Natural killer cell (primary cell): ENCODE data around the gene ST6GALNAC1. TPM values are rescaled to one million over a fixed set of nuclear protein-coding genes. Genes with fewer than 3 reads are reported as not detected.
"Not testable (repeated sequence)": the region's sequence is repeated elsewhere in the genome, so short reads cannot be mapped to it uniquely, and the experiment has no call there.

Experiments used
- ATAC-seq, 3 donors: fragments of 150-1000 bp in 2 of 3; fragments of 200-7000 bp in 1 of 3; cut with Tn5 transposase; 1 replicate in 1 of 3; 2 replicates in 2 of 3; pipeline ENCODE4 v1.10.0; 2021; ENCODE audit warnings: mild to moderate bottlenecking in 2 of 3, moderate library complexity in 2 of 3
- DNase-seq, 2 donors: peaks; one replicate each; pipeline versions ENCODE4 v3.0.0 to v3.0.0-alpha.2; 2013 to 2021; ENCODE audit warnings: mixed read lengths in 1 of 2
- H3K27ac ChIP-seq: one replicate; pipeline ENCODE4 v1.5.1; 2013; ENCODE audit warnings: mild to moderate bottlenecking, low read length
- H3K27me3 ChIP-seq: one replicate; pipeline ENCODE4 v1.6.1; 2013; ENCODE audit warnings: low read length; ENCODE audit not compliant: control insufficient read depth, insufficient read depth
- H3K36me3 ChIP-seq: one replicate; pipeline ENCODE4 v1.6.1; 2013; ENCODE audit warnings: low read length; ENCODE audit not compliant: control insufficient read depth, insufficient read depth
- H3K4me1 ChIP-seq: one replicate; pipeline ENCODE4 v1.6.1; 2013; ENCODE audit warnings: low read length; ENCODE audit not compliant: control insufficient read depth, insufficient read depth
- H3K4me3 ChIP-seq: one replicate; pipeline ENCODE4 v1.5.1; 2013; ENCODE audit warnings: low read length
- H3K9me3 ChIP-seq: one replicate; pipeline ENCODE4 v1.6.1; 2013; ENCODE audit warnings: low read length; ENCODE audit not compliant: control insufficient read depth, insufficient read depth
- H3K27ac Mint-ChIP-seq, 2 donors: one replicate each; pipeline ENCODE4 v1.8.0; 2022; ENCODE audit warnings: mild to moderate bottlenecking in 2 of 2, mixed read lengths in 2 of 2, moderate library complexity in 1 of 2
- H3K27me3 Mint-ChIP-seq, 2 donors: one replicate each; pipeline ENCODE4 v1.8.0; 2022; ENCODE audit warnings: low read depth in 2 of 2, mixed read lengths in 2 of 2
- H3K36me3 Mint-ChIP-seq: one replicate; pipeline ENCODE4 v1.8.0; 2022; ENCODE audit warnings: mixed read lengths
- H3K4me1 Mint-ChIP-seq, 2 donors: one replicate each; pipeline ENCODE4 v1.8.0; 2022; ENCODE audit warnings: mixed read lengths in 2 of 2
- H3K4me3 Mint-ChIP-seq: one replicate; pipeline ENCODE4 v1.8.0; 2022; ENCODE audit warnings: mild to moderate bottlenecking, moderate library complexity, mixed read lengths
- H3K9me3 Mint-ChIP-seq, 2 donors: one replicate each; pipeline ENCODE4 v1.8.0; 2022; ENCODE audit warnings: mixed read lengths in 2 of 2
- CTCF ChIP-seq: fragments of 200-600 bp; IDR thresholded peaks from one replicate; pipeline ENCODE4 v1.8.0; 2022; ENCODE audit warnings: antibody characterized with exemption
- WGBS: methylation state at CpG from one replicate; pipeline ENCODE4 v1.1.7; 2013; ENCODE audit warnings: missing lambda C conversion rate; ENCODE audit not compliant: insufficient coverage; 5-methylcytosine and 5-hydroxymethylcytosine counted together
- intact Hi-C: fragments of 100-400 bp; cut with micrococcal nuclease; formaldehyde crosslinking; loops from one replicate; pipeline ENCODE4 v1.14.2; 2022
- total RNA-seq, 4 donors: library from RNA; stranded (reverse); fragments of 120-200 nt in 1 of 4; gene quantifications; one replicate each; pipeline versions ENCODE4 v1.2.3 to v1.2.4, GENCODE V29; 2013 to 2022

The ST6GALNAC1 gene
- total RNA-seq, 3 donors from 2014 or later (not counting 1 experiment from before 2014, with no cell fraction given) = 1.0 TPM; not detected in 2

- no peak for ATAC-seq
- Histone ChIP-seq H3K36me3 (no peaks in the 10 kb centered on the region), H3K4me1 (peaks cover 11% of the 10 kb centered on the region), H3K9me3 (no peaks in the 10 kb centered on the region), H3K27me3 (no peaks in the 10 kb centered on the region), H3K27ac (no peak overlapping the region), H3K4me3 (no peak overlapping the region)
- no peaks in the 10 kb centered on the region for H3K9me3 Mint-ChIP-seq
- no peak overlapping the region for H3K27ac Mint-ChIP-seq
- 90% methylated on average over 4 of the region's 4 CpGs for WGBS
- peaks cover 5 to 17% of the 10 kb centered on the region in 2 donors for H3K4me1 Mint-ChIP-seq
- H3K36me3 Mint-ChIP-seq = no peaks in the 10 kb centered on the region
- no peak for TF ChIP-seq CTCF
- no peaks in the 10 kb centered on the region for H3K27me3 Mint-ChIP-seq
- intact Hi-C loops = no loop called here
- no peak overlapping the region for H3K4me3 Mint-ChIP-seq
- no peak for DNase-seq
Measured at GRCh38 chr17:76611758-76612157, 31.8 kb downstream of the ST6GALNAC1 start.

DNA sequence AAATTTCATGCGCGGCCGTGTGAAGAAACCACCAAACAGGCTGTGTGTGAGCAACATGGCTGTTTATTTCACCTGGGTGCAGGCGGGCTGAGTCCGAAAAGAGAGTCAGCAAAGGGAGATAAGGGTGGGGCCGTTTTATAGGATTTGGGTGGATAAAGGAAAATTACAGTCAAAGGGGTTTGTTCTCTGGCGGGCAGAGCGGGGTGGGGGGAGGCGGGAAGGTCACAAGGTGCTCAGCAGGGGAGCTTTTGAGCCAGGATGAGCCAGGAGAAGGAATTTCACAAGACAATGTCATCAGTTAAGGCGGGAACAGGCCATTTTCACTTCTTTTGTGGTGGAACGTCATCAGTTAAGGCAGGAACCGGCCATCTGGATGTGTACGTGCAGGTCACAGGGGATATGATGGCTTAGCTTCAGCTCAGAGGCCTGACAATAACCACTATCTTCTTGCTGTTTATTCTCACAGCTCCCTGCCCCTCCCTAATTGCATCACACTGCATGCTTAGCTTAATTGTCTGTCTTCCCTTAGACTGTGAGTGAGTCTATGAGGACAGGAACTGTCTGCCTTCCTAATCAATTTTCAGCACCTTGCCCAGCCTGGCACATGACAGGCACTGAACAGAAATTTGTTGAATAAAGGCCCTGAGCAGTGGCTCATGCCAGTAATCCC is 32.3 kb downstream of the ST6GALNAC1 start:
- H3K36me3 ChIP-seq, H3K27ac Mint-ChIP-seq, ATAC-seq, H3K9me3 Mint-ChIP-seq, H3K36me3 Mint-ChIP-seq, H3K27me3 ChIP-seq, H3K9me3 ChIP-seq, H3K4me3 ChIP-seq, intact Hi-C loops, H3K27ac ChIP-seq, H3K27me3 Mint-ChIP-seq, H3K4me3 Mint-ChIP-seq, DNase-seq: not testable (repeated sequence)
- H3K4me1 Mint-ChIP-seq = peaks cover 5 to 17% of the 10 kb centered on the region in 2 donors
- H3K4me1 ChIP-seq = peaks cover 11% of the 10 kb centered on the region
- 82% methylated on average over 9 of the region's 13 CpGs for WGBS

GRCh38 chr17:76606685-76607084 is 36.9 kb downstream of the ST6GALNAC1 start:
- not testable (repeated sequence) for H3K36me3 ChIP-seq, H3K4me3 Mint-ChIP-seq
- WGBS = 100% methylated on average over 1 of the region's 1 CpG

DNA sequence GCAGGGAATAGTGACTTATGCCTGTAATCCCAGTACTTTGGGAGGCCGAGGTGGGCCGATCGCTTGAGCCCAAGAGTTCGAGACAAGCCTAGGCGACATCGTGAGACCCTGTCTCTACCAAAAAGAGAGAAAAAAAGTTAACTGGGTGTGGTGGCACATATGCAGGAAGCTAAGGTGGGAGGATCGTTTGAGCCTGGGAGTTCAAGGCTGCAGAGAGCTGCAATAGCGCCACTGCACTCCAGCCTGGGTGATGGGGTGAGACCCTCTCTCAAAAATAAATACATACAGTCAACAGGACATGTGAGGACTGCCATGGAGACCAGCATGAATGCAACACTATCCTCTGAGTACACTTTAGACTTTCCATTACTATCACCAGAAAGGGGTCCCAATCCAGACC is 42.5 kb downstream of the ST6GALNAC1 start:
- H3K27ac ChIP-seq = no peak overlapping the region
- peaks cover 13 to 15% of the 10 kb centered on the region in 2 donors for H3K27me3 Mint-ChIP-seq
- H3K4me3 Mint-ChIP-seq = no peak overlapping the region
- WGBS = 85% methylated on average over 8 of the region's 8 CpGs
- H3K4me3 ChIP-seq = no peak overlapping the region
- ATAC-seq (no peak), DNase-seq (no peak)
- H3K27ac Mint-ChIP-seq = no peak overlapping the region
- intact Hi-C loops = no loop called here
- no peaks in the 10 kb centered on the region for H3K36me3 Mint-ChIP-seq
- H3K27me3 ChIP-seq = peaks cover 2% of the 10 kb centered on the region
- H3K9me3 ChIP-seq = no peaks in the 10 kb centered on the region
- no peaks in the 10 kb centered on the region for H3K4me1 ChIP-seq
- no peaks in the 10 kb centered on the region for H3K36me3 ChIP-seq
- TF ChIP-seq CTCF = no peak
- no peaks in the 10 kb centered on the region for H3K9me3 Mint-ChIP-seq
- peaks cover 0 to 4% of the 10 kb centered on the region in 2 donors for H3K4me1 Mint-ChIP-seq

More at GRCh38 chr17:76606685-76607084, 36.9 kb downstream of the ST6GALNAC1 start:
- H3K27me3 Mint-ChIP-seq = peaks cover 9 to 13% of the 10 kb centered on the region in 2 donors
- H3K9me3 Mint-ChIP-seq, H3K4me1 ChIP-seq, H3K4me3 ChIP-seq, H3K9me3 ChIP-seq, H3K4me1 Mint-ChIP-seq, H3K27ac ChIP-seq, intact Hi-C loops, H3K27ac Mint-ChIP-seq, H3K27me3 ChIP-seq, H3K36me3 Mint-ChIP-seq, ATAC-seq, DNase-seq: not testable (repeated sequence)
